SK-N-SH (cell line): ENCODE data around the gene SPDEF. TPM values are rescaled to one million over a fixed set of nuclear protein-coding genes. Genes with fewer than 3 reads are reported as not detected.

Experiments
- CTCF ChIA-PET: fragments of 300-600, 350-600 bp; formaldehyde crosslinking; extraction: SDS; loops from one replicate; lab custom pipeline; 2021; lab: Yijun Ruan, JAX
- POLR2A ChIA-PET: fragments of 350-600 bp; sonication (Branson Sonifier 250); formaldehyde crosslinking; extraction: SDS; loops from one replicate; lab custom pipeline; 2020; ENCODE audit warnings: antibody characterized with exemption, inconsistent platforms; lab: Yijun Ruan, JAX
- DNase-seq: peaks from one replicate; pipeline ENCODE4 v3.0.0; 2012
- H2AFZ ChIP-seq: fragments of 200-600 bp; sonication (generic); 2 replicates; pipeline ENCODE4 v1.8.1; 2016; ENCODE audit warnings: antibody characterized with exemption, mild to moderate bottlenecking, low read depth
- H3F3A ChIP-seq: fragments of 200-600 bp; sonication (generic); replicated peaks from 2 replicates; pipeline ENCODE3; 2016; ENCODE audit warnings: antibody characterized with exemption, mild to moderate bottlenecking; ENCODE audit not compliant: insufficient read depth
- H3K27ac ChIP-seq, 2 experiments: fragments of 200-500 bp in 1 of 2; fragments of 200-600 bp in 1 of 2; sonication (Bioruptor generic) in 1 of 2; sonication (generic), shearing (Covaris generic) in 1 of 2; 2 replicates each; pipeline versions ENCODE4 v1.5.1 to v1.6.1; 2014 to 2016; ENCODE audit warnings: low read depth in 2 of 2, inconsistent platforms in 1 of 2, low read length in 1 of 2, mild to moderate bottlenecking in 1 of 2, mixed read lengths in 1 of 2
- H3K27me3 ChIP-seq: fragments of 200-600 bp; sonication (generic), shearing (Covaris generic); 2 replicates; pipeline ENCODE4 v1.6.1; 2016; ENCODE audit warnings: mixed run types; ENCODE audit not compliant: insufficient read depth
- H3K36me3 ChIP-seq, 2 experiments: fragments of 200-500 bp in 1 of 2; fragments of 200-600 bp in 1 of 2; sonication (Bioruptor generic) in 1 of 2; sonication (generic) in 1 of 2; replicated peaks in 1 of 2; 2 replicates each; pipeline versions ENCODE3 to v1.5.1; 2014 to 2016; ENCODE audit warnings: low read length in 1 of 2, mild to moderate bottlenecking in 1 of 2; ENCODE audit not compliant: insufficient read depth in 2 of 2, control insufficient read depth in 1 of 2
- H3K4me1 ChIP-seq, 2 experiments: fragments of 200-500 bp in 1 of 2; fragments of 200-600 bp in 1 of 2; sonication (Bioruptor generic) in 1 of 2; sonication (generic), shearing (Covaris generic) in 1 of 2; 2 replicates each; pipeline versions ENCODE4 v1.5.1 to v1.6.1; 2014 to 2016; ENCODE audit warnings: low read depth in 1 of 2, low read length in 1 of 2, mixed run types in 1 of 2; ENCODE audit not compliant: insufficient read depth in 2 of 2, control insufficient read depth in 1 of 2
- H3K4me2 ChIP-seq: fragments of 200-600 bp; sonication (generic), shearing (Covaris generic); 2 replicates; pipeline ENCODE4 v1.6.1; 2017; ENCODE audit warnings: mixed run types
- H3K4me3 ChIP-seq, 2 experiments: fragments of 200-500 bp in 1 of 2; fragments of 200-600 bp in 1 of 2; sonication (Bioruptor generic) in 1 of 2; sonication (generic), shearing (Covaris generic) in 1 of 2; 2 replicates each; pipeline versions ENCODE4 v1.5.1 to v1.8.1; 2014 to 2016; ENCODE audit warnings: low read depth in 2 of 2, inconsistent platforms in 1 of 2, low read length in 1 of 2, mild to moderate bottlenecking in 1 of 2, mixed read lengths in 1 of 2, moderate library complexity in 1 of 2
- H3K79me2 ChIP-seq: fragments of 200-600 bp; sonication (generic); 2 replicates; pipeline ENCODE4 v1.8.1; 2017; ENCODE audit warnings: mild to moderate bottlenecking; ENCODE audit not compliant: insufficient read depth
- H3K9ac ChIP-seq: fragments of 200-600 bp; sonication (generic); 2 replicates; pipeline ENCODE4 v1.6.1; 2017; ENCODE audit warnings: mixed run types
- H3K9me2 ChIP-seq: fragments of 200-600 bp; sonication (generic); 2 replicates; pipeline ENCODE4 v1.6.1; 2017; ENCODE audit warnings: mixed run types
- H3K9me3 ChIP-seq: fragments of 200-600 bp; sonication (generic); 2 replicates; pipeline ENCODE4 v1.6.1; 2017; ENCODE audit warnings: mixed run types, mild to moderate bottlenecking, moderate library complexity
- H4K20me1 ChIP-seq: fragments of 200-600 bp; sonication (generic); 2 replicates; pipeline ENCODE4 v1.6.1; 2017; ENCODE audit warnings: mild to moderate bottlenecking, mixed run types; ENCODE audit not compliant: insufficient read depth
- ELF1 ChIP-seq: IDR thresholded peaks from 2 replicates; pipeline ENCODE4 v1.4.0; 2012
- EP300 ChIP-seq, 2 experiments: IDR thresholded peaks; 2 replicates each; pipeline versions ENCODE4 v1.4.0 to v1.6.1; 2012; ENCODE audit warnings: borderline replicate concordance in 1 of 2, low read depth in 1 of 2, low read length in 1 of 2
- FOSL2 ChIP-seq: IDR thresholded peaks from 2 replicates; pipeline ENCODE4 v1.4.0; 2012; ENCODE audit warnings: low read depth, mild to moderate bottlenecking, moderate library complexity, borderline replicate concordance
- FOXJ3 ChIP-seq: sonication (generic); formaldehyde crosslinking; IDR thresholded peaks from 2 replicates; pipeline ENCODE4 v1.5.1; 2020; ENCODE audit warnings: mild to moderate bottlenecking, missing genetic modification reagents
- GABPA ChIP-seq: IDR thresholded peaks from 2 replicates; pipeline ENCODE4 v1.4.0; 2012; ENCODE audit warnings: low read depth, mild to moderate bottlenecking
- IRF3 ChIP-seq: fragments of 150-350 bp; IDR thresholded peaks from 2 replicates; pipeline ENCODE4 v1.6.1; 2016; ENCODE audit warnings: mild to moderate bottlenecking, low read depth, low read length
- JUND ChIP-seq: IDR thresholded peaks from 2 replicates; pipeline ENCODE4 v1.4.0; 2012
- MAX ChIP-seq: IDR thresholded peaks from 2 replicates; pipeline ENCODE4 v1.4.0; 2012; ENCODE audit warnings: low read depth
- MEF2A ChIP-seq: IDR thresholded peaks from 2 replicates; pipeline ENCODE4 v1.4.0; 2012; ENCODE audit warnings: low read depth, borderline replicate concordance
- NFIC ChIP-seq: IDR thresholded peaks from 2 replicates; pipeline ENCODE4 v1.4.0; 2012; ENCODE audit warnings: borderline replicate concordance
- NRF1 ChIP-seq: IDR thresholded peaks from 2 replicates; pipeline ENCODE4 v1.6.1; 2012; ENCODE audit warnings: low read depth, mild to moderate bottlenecking, low read length
- POLR2AphosphoS5 ChIP-seq: IDR thresholded peaks from 2 replicates; pipeline ENCODE4 v1.6.1; 2012; ENCODE audit warnings: low read depth, low read length
- RAD21 ChIP-seq: IDR thresholded peaks from 2 replicates; pipeline ENCODE4 v1.6.1; 2012; ENCODE audit warnings: mild to moderate bottlenecking, low read length
- RCOR1 ChIP-seq: fragments of 150-350 bp; IDR thresholded peaks from 2 replicates; pipeline ENCODE4 v1.6.1; 2017; ENCODE audit warnings: antibody characterized with exemption, low read length
- SIN3A ChIP-seq: IDR thresholded peaks from 2 replicates; pipeline ENCODE4 v1.6.1; 2012; ENCODE audit warnings: low read depth, mild to moderate bottlenecking, low read length, moderate library complexity, borderline replicate concordance
- TAF1 ChIP-seq: IDR thresholded peaks from 2 replicates; pipeline ENCODE4 v1.6.1; 2012; ENCODE audit warnings: low read depth, mild to moderate bottlenecking, low read length, moderate library complexity, borderline replicate concordance
- TCF12 ChIP-seq: IDR thresholded peaks from 2 replicates; pipeline ENCODE4 v1.4.0; 2012
- USF2 ChIP-seq: fragments of 150-350 bp; IDR thresholded peaks from 2 replicates; pipeline ENCODE4 v1.6.1; 2017; ENCODE audit warnings: antibody characterized with exemption, low read length, low read depth, borderline replicate concordance
- YY1 ChIP-seq: IDR thresholded peaks from 2 replicates; pipeline ENCODE4 v1.4.0; 2012; ENCODE audit warnings: low read depth, mild to moderate bottlenecking
- ZBTB33 ChIP-seq: IDR thresholded peaks from 2 replicates; pipeline ENCODE4 v1.4.0; 2012; ENCODE audit warnings: low read depth, borderline replicate concordance
- WGBS: methylation state at CpG from one replicate; pipeline ENCODE4 v1.1.6; 2017; ENCODE audit warnings: low lambda C conversion rate; 5-methylcytosine and 5-hydroxymethylcytosine counted together
- polyA plus RNA-seq, 3 experiments: library from polyadenylated mRNA; depleted of rRNA; stranded (reverse); fragments of >200 nt; gene quantifications; 2 replicates each; pipeline ENCODE4 v1.2.3, GENCODE V29; 2012

SPDEF gene
- polyA plus RNA-seq, 1 of the 3 experiments (the other 2 are of a cell fraction) = 0.10 TPM

GRCh38 chr6:34553146-34553545 is 3.0 kb downstream of the SPDEF start:
- CTCF ChIA-PET = no interaction called here

GRCh38 chr6:34552620-34553019 is 3.5 kb downstream of the SPDEF start:
- H4K20me1 ChIP-seq = no peaks in the 10 kb centered on the region

More at GRCh38 chr6:34553146-34553545, 3.0 kb downstream of the SPDEF start:
- Histone ChIP-seq H3K4me1 (peaks cover 0 to 4% of the 10 kb centered on the region in 2 experiments; a peak in 1 of 4 replicates), H3K9me2 (no peaks in the 10 kb centered on the region), H3K9me3 (no peaks in the 10 kb centered on the region), H4K20me1 (no peaks in the 10 kb centered on the region), H3K27me3 (no peaks in the 10 kb centered on the region), H3F3A (no peaks in the 10 kb centered on the region), H3K36me3 (no peaks in the 10 kb centered on the region), H3K9ac (no peak overlapping the region), H2AFZ (no peak overlapping the region), H3K79me2 (no peaks in the 10 kb centered on the region), H3K4me2 (no peak overlapping the region), H3K4me3 (no peak overlapping the region), H3K27ac (no peak overlapping the region)
- no peak for DNase-seq
- TF ChIP-seq TCF12 (no peak), SIN3A (no peak), RCOR1 (no peak), IRF3 (no peak), MEF2A (no peak), JUND (no peak)
- WGBS = 66% methylated on average over 4 of the region's 4 CpGs
- POLR2A ChIA-PET = no interaction called here

GRCh38 chr6:34551720-34552119 is 4.4 kb downstream of the SPDEF start:
- H3K27me3 ChIP-seq = no peaks in the 10 kb centered on the region
- H3K4me3 ChIP-seq = no peak overlapping the region
- H3K79me2 ChIP-seq = no peaks in the 10 kb centered on the region
- WGBS = 78% methylated on average over 7 of the region's 8 CpGs
- H3K4me1 ChIP-seq = peaks cover 0 to 11% of the 10 kb centered on the region in 2 experiments; a peak in 1 of 4 replicates
- no peaks in the 10 kb centered on the region for H3K9me2 ChIP-seq
- ChIA-PET CTCF (no interaction called here), POLR2A (no interaction called here)
- no peak overlapping the region for H3K4me2 ChIP-seq
- H2AFZ ChIP-seq = no peak overlapping the region
- no peaks in the 10 kb centered on the region for H3F3A ChIP-seq
- H3K36me3 ChIP-seq = no peaks in the 10 kb centered on the region
- DNase-seq = no peak
- no peaks in the 10 kb centered on the region for H4K20me1 ChIP-seq
- no peak overlapping the region for H3K27ac ChIP-seq
- H3K9me3 ChIP-seq = no peaks in the 10 kb centered on the region
- no peak overlapping the region for H3K9ac ChIP-seq
- no peak for TF ChIP-seq MEF2A
- no peak for TF ChIP-seq NRF1
- no peak for TF ChIP-seq EP300 (IDR thresholded peaks at IDR 0.05; ENCODE audit: borderline replicate concordance in 1 of 2, low read depth in 1 of 2, low read length in 1 of 2)
- no peak for TF ChIP-seq MAX
- no peak for TF ChIP-seq TAF1
- no peak for TF ChIP-seq GABPA
- TF ChIP-seq NFIC = no peak
- TF ChIP-seq FOSL2 = no peak
- TF ChIP-seq ZBTB33 = no peak
- TF ChIP-seq FOXJ3 (CRISPR knock-in tag) = no peak
- no peak for TF ChIP-seq JUND
- no peak for TF ChIP-seq USF2
- no peak for TF ChIP-seq ELF1
- no peak for TF ChIP-seq YY1
- TF ChIP-seq POLR2AphosphoS5 = no peak

More at GRCh38 chr6:34552620-34553019, 3.5 kb downstream of the SPDEF start:
- no peak for TF ChIP-seq RAD21
- no peak overlapping the region for H3K27ac ChIP-seq
- 67% methylated on average over 2 of the region's 5 CpGs for WGBS
- H3K79me2 ChIP-seq = no peaks in the 10 kb centered on the region
- CTCF ChIA-PET = no interaction called here
- no peak for DNase-seq
- H3K9me3 ChIP-seq = no peaks in the 10 kb centered on the region
- no peak overlapping the region for H3K4me3 ChIP-seq
- H3K9ac ChIP-seq = no peak overlapping the region
- peaks cover 0 to 4% of the 10 kb centered on the region in 2 experiments; a peak in 1 of 4 replicates for H3K4me1 ChIP-seq
- no peak overlapping the region for H3K4me2 ChIP-seq
- no peaks in the 10 kb centered on the region for H3K9me2 ChIP-seq
- H3K27me3 ChIP-seq = no peaks in the 10 kb centered on the region
- no peak overlapping the region for H2AFZ ChIP-seq
- POLR2A ChIA-PET = interaction anchor here (0.5 kb wide), 1 partner anchor 58 kb away, joined by 3 read pairs; no protein-coding TSS in a partner anchor
- H3F3A ChIP-seq = no peaks in the 10 kb centered on the region
- H3K36me3 ChIP-seq = no peaks in the 10 kb centered on the region
